Kidney (tissue), 14 donors: ENCODE measurements around the gene MROH9. TPM values are rescaled to one million over a fixed set of nuclear protein-coding genes. Genes with fewer than 3 reads are reported as not detected.

Experiments
- DNase-seq, 5 donors: peaks; one replicate each; pipeline ENCODE4 v3.0.0-alpha.2; 2013 to 2020
- FAIRE-seq: peaks from 2 replicates; lab custom pipeline; 2012; peaks lifted over from hg19 to GRCh38; lab: Jason Lieb, UNC
- H3K27ac ChIP-seq, 2 donors: one replicate each; pipeline ENCODE4 v1.7.0; 2013; ENCODE audit warnings: low read depth in 2 of 2, low read length in 2 of 2, inconsistent platforms in 1 of 2
- H3K27me3 ChIP-seq: one replicate; pipeline ENCODE4 v1.7.1; 2013; ENCODE audit warnings: low read length, inconsistent platforms; ENCODE audit not compliant: control insufficient read depth, insufficient read depth
- H3K36me3 ChIP-seq, 3 donors: one replicate each; pipeline versions ENCODE4 v1.7.0 to v1.7.1; 2013; ENCODE audit warnings: low read length in 3 of 3, control low read depth in 1 of 3, inconsistent platforms in 1 of 3; ENCODE audit not compliant: insufficient read depth in 3 of 3, control insufficient read depth in 2 of 3
- H3K4me1 ChIP-seq, 3 donors: one replicate each; pipeline versions ENCODE4 v1.7.0 to v1.7.1; 2013; ENCODE audit warnings: low read length in 3 of 3, inconsistent platforms in 1 of 3, low read depth in 1 of 3; ENCODE audit not compliant: control insufficient read depth in 2 of 3, insufficient read depth in 2 of 3
- H3K4me3 ChIP-seq, 3 donors: one replicate each; pipeline versions ENCODE4 v1.7.0 to v1.8.1; 2013; ENCODE audit warnings: low read length in 3 of 3, control low read depth in 1 of 3, inconsistent platforms in 1 of 3
- H3K9ac ChIP-seq, 3 donors: one replicate each; pipeline versions ENCODE4 v1.7.0 to v1.7.1; 2013; ENCODE audit warnings: low read length in 3 of 3, control low read depth in 1 of 3, inconsistent platforms in 1 of 3
- H3K9me3 ChIP-seq, 3 donors: one replicate each; pipeline versions ENCODE4 v1.7.0 to v1.7.1; 2013; ENCODE audit warnings: low read length in 3 of 3, control low read depth in 1 of 3, inconsistent platforms in 1 of 3; ENCODE audit not compliant: control insufficient read depth in 2 of 3, insufficient read depth in 1 of 3
- intact Hi-C: fragments of 100-400 bp; cut with DNase I; formaldehyde crosslinking; loops from one replicate; pipeline ENCODE4 v1.11.1; 2022
- polyA plus RNA-seq: library from polyadenylated mRNA; stranded (reverse); fragments of 350-450 nt; fragmentation: Illumina TruSeq; extraction: RNeasy Lipid Tissue Mini Kit (QIAGEN cat#74804); gene quantifications from one replicate; pipeline ENCODE4 v1.2.3, GENCODE V29; 2014; ENCODE audit warnings: low read depth, low replicate concordance; ENCODE audit not compliant: insufficient read depth
- total RNA-seq: library from RNA; stranded (reverse); fragmentation: NEBNext Ultra II Directional; extraction: Animal tissue kit (Norgen Biotek cat#: 25700); gene quantifications from one replicate; pipeline ENCODE4 v1.2.1, GENCODE V29; 2021
- TF ChIP-seq, protein P1 (sequence below): IDR thresholded peaks from 3 replicates; pipeline ENCODE4 v1.5.1; 2012; ENCODE audit warnings: mild to moderate bottlenecking, moderate library complexity, borderline replicate concordance; ENCODE audit not compliant: insufficient read depth; ENCODE audit errors: extremely low read depth
- donor health status: control.
- donor health status: control.
- donor health status: control.
- donor health status: control.
- donor health status: control.
- donor health status: DM: yes; HTN: yes; CAD: no.
- donor health status: Normal renal cell carcinoma (clear cell type).

Gene MROH9
- total and polyA plus RNA-seq, 2 donors from 2014 or later = not detected

- Histone ChIP-seq H3K27ac (no peak overlapping the region), H3K4me3 (no peak overlapping the region), H3K9ac (no peak overlapping the region), H3K9me3 (no peaks in the 10 kb centered on the region), H3K4me1 (no peaks in the 10 kb centered on the region), H3K27me3 (no peaks in the 10 kb centered on the region), H3K36me3 (no peaks in the 10 kb centered on the region)
- DNase-seq (no peak), FAIRE-seq (no peak)
- TF ChIP-seq, protein P1, sequence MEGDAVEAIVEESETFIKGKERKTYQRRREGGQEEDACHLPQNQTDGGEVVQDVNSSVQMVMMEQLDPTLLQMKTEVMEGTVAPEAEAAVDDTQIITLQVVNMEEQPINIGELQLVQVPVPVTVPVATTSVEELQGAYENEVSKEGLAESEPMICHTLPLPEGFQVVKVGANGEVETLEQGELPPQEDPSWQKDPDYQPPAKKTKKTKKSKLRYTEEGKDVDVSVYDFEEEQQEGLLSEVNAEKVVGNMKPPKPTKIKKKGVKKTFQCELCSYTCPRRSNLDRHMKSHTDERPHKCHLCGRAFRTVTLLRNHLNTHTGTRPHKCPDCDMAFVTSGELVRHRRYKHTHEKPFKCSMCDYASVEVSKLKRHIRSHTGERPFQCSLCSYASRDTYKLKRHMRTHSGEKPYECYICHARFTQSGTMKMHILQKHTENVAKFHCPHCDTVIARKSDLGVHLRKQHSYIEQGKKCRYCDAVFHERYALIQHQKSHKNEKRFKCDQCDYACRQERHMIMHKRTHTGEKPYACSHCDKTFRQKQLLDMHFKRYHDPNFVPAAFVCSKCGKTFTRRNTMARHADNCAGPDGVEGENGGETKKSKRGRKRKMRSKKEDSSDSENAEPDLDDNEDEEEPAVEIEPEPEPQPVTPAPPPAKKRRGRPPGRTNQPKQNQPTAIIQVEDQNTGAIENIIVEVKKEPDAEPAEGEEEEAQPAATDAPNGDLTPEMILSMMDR = no peak
- intact Hi-C loops = no loop called here
These were observed 127.6 kb downstream of the MROH9 start for GRCh38 chr1:171062902-171063301.

- FAIRE-seq = no peak
- DNase-seq = no peak
These were observed 139.7 kb downstream of the MROH9 start for GRCh38 chr1:171075041-171075440.

DNA sequence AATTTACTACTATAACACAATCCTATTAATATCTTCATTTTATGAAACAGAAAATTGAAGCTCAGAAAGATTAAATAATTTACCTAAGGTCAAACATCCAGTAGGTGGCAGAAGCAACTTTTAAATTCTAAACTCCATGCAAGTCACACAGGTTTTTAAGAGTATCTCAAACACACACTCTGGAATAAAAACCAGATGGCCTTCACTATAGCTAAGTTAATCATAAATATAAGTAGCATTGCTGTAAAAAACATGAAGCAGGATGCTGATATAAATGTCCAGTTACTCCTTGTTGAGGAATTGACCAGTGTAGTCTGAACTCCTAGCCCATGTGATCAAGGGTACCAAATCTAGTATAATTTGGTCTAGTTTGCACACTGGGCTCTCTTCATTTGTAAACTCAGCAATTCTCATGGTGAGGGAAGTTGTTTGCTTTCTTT is 146.0 kb downstream of the MROH9 start:
- FAIRE-seq (peak; percentile 98), DNase-seq (peak in 2 of 5 donors; percentile 44 to 55)
- no peaks in the 10 kb centered on the region for H3K9me3 ChIP-seq
- no peak overlapping the region for H3K9ac ChIP-seq
- peak overlapping the region in 1 of 2 donors; percentile 8 for H3K27ac ChIP-seq
- H3K27me3 ChIP-seq = no peaks in the 10 kb centered on the region
- TF ChIP-seq, protein P1 = peak; percentile 28
- H3K36me3 ChIP-seq = no peaks in the 10 kb centered on the region
- H3K4me1 ChIP-seq = peaks cover 0 to 27% (median 10%) of the 10 kb centered on the region in 3 donors
- intact Hi-C loops = no loop called here
- no peak overlapping the region for H3K4me3 ChIP-seq

More at GRCh38 chr1:171075041-171075440, 139.7 kb downstream of the MROH9 start:
- no peak overlapping the region for H3K4me3 ChIP-seq
- no peak overlapping the region for H3K27ac ChIP-seq
- no peak overlapping the region for H3K9ac ChIP-seq
- no peaks in the 10 kb centered on the region for H3K27me3 ChIP-seq
- H3K36me3 ChIP-seq = no peaks in the 10 kb centered on the region
- intact Hi-C loops = no loop called here
- H3K4me1 ChIP-seq = no peaks in the 10 kb centered on the region
- H3K9me3 ChIP-seq = no peaks in the 10 kb centered on the region
- TF ChIP-seq, protein P1 = no peak

GRCh38 chr1:171081763-171082201 is 146.4 kb downstream of the MROH9 start:
- H3K4me1 ChIP-seq = peaks cover 0 to 27% (median 10%) of the 10 kb centered on the region in 3 donors
- H3K9ac ChIP-seq = no peak overlapping the region
- no peak for FAIRE-seq
- H3K36me3 ChIP-seq = no peaks in the 10 kb centered on the region
- DNase-seq = no peak
- H3K27ac ChIP-seq = peak overlapping the region in 1 of 2 donors; percentile 8
- H3K27me3 ChIP-seq = no peaks in the 10 kb centered on the region
- H3K4me3 ChIP-seq = no peak overlapping the region
- no peaks in the 10 kb centered on the region for H3K9me3 ChIP-seq
- intact Hi-C loops = no loop called here
- TF ChIP-seq, protein P1 = no peak
